Epidermal melanocyte (primary cell): Measurements from ENCODE around the gene KRTAP17-1.

Source experiments
- DNase-seq: peaks from one replicate; pipeline ENCODE4 v3.0.0; 2011; ENCODE audit warnings: low spot score; ENCODE audit not compliant: insufficient read length

KRTAP17-1 gene

DNA sequence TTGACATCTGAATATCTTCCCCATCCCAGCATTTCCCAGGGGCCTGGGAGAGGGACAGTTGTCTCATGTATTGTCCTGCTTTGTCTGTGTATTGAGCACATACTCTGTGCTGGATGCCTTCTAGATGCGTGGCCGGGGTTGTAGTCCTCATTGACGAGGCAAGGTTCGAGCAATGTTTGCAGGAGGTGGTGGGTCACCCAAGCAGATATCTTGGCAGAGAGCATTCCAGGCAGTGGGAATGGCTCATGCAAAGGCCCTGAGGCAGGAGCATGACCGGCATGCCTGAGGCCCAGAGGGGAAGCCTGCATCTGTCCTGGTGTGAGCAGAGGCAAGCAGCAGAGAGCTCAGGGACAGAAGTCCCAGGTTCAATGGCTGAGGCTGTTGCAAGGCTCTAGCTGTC, 17.6 kb upstream of the KRTAP17-1 start:
- no peak for DNase-seq

DNA sequence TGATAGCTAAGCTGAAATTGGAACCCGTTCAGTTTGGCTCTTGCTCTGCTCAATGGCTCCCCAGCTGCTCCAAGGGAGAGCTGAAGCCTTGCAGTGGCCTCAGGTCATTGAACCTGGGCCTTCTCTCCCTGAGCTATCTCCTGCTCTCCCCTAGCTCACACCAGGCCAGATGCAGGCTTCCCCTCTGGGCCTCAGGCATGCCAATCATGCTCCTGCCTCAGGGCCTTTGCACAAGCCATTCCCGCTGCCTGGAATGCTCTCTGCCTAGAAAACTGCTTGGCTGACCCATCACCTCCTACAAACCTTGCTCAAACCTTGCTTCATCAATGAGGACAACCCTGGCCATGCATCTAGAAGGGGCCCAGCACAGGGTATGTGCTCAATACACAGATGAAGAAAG, 16.7 kb upstream of the KRTAP17-1 start:
- DNase-seq = no peak

DNA sequence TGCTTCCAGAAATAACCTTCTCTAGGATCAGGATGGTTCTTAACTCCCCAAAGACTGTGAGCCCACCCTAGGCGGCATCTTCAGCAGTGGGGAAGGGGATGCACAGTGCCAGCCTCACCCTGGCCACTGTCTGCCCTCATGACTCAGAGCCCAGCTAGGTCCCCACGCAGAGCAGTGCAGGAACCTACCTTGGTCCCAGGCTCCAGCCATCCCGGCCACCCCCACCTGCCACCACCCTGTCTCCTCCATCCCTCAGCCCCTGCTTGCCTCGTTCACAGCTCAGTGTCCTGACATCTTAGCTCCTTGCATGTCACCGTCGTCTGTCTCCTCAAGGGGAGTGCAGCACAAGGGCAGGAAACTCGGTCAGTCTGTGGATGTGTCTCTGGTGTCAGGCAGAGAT, 16.1 kb upstream of the KRTAP17-1 start:
- DNase-seq = no peak

DNA sequence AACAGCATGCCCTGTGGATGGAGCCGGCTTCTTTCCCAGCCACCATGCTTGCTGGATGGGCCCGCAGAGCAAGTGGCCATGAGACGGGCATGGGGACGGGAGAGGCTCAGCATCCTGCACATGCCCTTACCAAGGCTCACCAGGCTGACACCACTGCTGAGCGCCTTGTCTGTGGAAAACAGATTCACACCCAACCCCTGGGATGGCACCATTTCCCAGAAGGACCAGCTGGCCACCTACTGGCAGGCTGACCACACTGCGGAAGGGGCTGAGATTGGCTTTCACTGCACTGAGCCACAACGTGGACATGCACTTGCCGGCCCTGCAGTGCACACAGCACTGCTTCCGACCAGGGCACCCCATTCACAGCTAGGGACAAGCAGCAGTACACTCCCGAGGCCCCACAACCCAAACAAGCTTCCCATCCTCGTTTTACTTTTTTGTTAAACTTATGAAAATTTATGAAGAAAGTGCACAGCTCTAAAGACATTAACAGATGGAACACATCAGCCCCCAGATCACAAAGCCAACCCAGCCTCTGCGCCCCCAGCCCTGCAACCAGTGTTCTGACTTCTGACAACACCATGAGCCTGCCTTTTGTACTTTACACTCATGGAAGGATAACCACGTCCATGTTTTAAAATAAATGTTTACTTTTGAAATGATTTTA, 13.9 kb upstream of the KRTAP17-1 start:
- peak; percentile 40 for DNase-seq

DNA sequence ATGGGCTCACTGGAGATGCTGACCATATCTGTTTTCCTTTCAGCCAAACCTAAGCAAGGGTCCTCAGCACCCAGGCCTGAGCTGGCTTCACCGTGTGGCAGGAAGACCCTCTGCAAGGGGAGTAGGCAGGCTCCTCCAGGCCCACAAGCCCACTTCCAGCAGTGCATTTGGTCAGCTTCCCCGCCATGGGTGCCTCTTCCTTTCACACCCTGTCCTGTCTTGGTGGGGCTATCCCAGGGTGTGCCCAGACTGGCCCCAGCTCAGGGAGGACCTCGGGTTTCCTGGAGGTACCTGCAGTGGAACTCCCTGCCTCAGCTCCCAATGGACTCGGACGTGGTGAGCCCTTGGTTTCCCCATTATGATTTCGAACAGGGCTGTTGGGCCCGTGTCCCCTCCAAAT, 12.7 kb upstream of the KRTAP17-1 start:
- no peak for DNase-seq

DNA sequence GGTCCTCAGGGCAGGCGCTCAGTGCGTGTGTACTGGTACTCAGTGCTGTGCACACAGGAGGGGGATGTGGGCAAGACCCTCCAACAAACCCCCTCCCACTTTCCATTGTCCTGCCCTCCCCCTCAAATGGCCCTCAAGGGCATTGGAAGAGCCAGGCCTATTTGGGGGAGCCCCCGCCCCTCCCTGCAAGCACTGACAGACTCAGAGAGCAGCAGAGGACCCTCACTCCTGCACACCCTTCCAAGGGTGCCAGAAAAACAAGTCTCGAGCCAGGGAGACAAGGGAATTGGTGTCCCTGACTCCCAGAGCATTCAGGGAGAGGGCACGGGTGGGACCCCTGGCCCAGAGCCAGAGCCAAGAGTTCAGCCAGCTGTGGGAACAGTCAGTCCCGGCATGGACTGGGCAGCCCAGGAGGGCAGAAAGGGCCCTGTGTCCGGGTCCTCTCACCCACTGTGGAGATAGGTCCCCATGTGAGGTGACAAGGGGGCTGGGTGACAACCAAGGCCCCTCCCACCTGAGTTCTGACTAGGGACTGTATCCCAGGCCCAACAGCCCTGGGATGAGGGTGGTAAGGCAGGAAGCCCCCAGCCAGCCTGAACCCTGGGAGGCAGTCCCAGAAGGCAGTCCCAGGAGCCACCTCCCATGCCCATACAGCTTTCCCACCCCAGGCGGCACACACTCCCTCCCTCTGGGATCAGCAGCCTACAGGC, 12.1 kb upstream of the KRTAP17-1 start:
- no peak for DNase-seq

DNA sequence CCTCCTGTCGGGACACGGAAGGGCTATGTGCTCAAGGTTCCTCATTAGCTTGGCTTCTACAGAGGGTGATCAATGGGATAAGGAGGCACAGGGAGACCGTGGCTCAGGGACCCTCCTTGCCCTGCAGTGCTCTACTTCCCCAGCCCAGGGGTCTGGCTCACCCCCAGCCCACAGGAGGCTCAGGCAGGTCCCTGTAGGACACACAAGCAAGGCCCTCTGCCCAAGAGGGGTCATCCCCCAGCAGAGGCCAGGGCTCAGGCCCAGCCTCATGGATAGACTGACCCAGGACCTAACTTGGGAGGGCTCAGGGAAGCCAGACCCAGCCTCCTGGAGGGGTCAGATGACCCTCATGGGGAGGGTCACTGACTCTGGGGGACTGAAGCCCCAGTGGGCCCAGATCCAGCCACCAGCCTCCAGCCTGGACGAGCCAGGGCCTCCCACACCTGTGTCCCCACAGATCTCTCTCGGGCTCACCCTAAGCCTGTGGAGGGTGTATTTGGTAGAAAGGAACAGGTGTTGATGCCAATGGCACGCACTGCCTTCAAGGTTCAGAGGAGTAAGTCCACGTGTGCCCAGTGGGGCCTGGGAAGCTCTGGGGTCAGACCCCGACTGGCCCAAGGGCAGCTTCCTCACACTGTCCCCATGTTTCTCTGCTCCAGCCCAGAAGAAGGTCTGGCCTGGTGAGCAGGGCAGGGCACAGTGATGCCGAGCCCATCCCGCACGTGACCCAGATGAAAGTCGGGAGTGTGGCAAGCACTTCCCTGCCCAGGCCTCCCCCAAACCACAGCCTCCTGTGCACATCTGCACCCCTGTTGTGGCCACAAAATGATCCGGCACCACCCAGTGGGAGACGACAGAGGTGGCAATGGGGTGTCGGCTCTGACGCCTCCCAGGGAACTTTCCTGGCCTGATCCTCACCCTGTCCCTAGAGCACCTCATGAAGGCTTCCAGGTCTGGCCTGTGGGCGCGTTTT, 10.9 kb upstream of the KRTAP17-1 start:
- no peak for DNase-seq

DNA sequence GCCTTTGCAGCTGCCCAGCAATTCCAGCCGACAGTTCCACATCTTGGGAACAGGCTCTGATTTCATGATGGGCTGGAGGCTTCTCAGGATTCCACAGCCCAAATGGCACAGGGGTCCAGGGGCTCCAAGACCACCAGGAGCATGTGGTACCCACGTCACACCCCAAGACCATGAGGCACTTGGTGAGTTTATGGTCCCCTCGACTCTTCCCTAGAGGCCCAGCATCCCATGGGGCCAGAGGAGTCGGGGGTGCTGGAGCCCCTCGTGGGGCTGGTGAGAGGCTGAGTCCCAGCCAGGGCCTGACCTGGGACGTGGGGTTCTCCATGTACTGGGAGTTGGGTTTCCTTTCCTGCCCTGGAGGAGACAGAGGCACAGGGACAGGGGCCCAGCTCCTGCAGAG, 10.1 kb upstream of the KRTAP17-1 start:
- no peak for DNase-seq

DNA sequence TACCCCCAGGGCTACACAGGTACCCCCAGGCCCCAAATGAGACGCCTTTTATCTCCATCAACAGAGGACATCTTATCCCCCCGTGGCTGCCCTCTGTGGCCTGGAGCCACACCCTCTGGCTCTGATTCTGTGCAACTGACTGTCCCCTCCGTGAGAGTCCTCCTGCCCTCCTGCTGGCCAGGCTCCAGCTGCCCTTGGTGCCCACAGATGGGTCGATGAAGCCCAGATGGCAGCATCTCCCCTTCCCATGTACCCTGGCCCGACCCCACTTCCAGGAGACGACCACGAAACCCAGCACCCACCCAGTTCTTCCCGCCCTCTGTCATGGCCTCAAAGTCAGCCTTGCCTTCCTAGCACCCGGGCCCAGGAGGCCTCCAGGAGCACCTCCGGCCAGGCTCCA, 9.6 kb upstream of the KRTAP17-1 start:
- DNase-seq = no peak

DNA sequence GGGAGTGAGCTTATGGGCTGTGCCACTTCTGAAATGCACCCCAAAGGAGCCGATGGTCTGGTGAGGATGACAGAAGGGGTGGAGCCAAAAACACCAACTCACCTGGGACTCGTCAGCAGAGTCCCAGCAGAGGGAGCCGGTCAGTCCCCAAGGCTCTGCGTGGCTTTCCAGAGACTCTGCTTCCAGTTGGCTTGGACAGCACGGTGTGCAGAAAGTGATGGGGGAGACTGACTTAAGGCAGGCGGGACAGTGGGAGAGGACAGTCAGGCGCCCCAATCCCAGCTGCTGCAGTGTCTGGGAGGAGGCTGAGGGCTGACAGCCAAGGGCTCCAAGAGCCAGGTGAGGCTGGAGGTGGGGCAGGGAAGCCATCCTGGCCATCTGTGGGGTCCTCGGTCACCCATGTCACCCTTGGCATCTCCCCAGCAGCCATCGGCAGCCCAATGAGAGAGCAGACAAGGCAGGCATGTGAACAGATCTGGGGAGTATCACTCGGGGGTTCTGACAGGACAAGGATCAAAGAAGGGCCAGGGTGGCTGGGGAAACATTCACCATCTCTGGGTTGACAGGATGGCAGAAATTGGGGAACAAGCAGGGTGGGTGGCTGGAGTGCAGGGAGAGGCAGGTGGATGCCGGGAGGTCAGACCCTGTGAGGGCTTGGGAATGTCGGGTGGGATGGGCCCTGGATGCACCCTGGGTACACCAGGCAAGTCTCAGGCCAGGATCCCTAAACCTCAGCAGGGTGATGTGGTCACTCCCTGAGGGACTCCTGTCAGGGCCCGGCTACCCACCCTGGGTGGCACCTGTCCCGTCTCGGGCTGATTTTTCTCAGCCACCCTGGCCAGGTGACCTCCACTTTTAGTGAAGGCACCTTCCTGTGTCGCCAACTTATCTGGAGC, 8.9 kb upstream of the KRTAP17-1 start:
- DNase-seq = no peak

DNA sequence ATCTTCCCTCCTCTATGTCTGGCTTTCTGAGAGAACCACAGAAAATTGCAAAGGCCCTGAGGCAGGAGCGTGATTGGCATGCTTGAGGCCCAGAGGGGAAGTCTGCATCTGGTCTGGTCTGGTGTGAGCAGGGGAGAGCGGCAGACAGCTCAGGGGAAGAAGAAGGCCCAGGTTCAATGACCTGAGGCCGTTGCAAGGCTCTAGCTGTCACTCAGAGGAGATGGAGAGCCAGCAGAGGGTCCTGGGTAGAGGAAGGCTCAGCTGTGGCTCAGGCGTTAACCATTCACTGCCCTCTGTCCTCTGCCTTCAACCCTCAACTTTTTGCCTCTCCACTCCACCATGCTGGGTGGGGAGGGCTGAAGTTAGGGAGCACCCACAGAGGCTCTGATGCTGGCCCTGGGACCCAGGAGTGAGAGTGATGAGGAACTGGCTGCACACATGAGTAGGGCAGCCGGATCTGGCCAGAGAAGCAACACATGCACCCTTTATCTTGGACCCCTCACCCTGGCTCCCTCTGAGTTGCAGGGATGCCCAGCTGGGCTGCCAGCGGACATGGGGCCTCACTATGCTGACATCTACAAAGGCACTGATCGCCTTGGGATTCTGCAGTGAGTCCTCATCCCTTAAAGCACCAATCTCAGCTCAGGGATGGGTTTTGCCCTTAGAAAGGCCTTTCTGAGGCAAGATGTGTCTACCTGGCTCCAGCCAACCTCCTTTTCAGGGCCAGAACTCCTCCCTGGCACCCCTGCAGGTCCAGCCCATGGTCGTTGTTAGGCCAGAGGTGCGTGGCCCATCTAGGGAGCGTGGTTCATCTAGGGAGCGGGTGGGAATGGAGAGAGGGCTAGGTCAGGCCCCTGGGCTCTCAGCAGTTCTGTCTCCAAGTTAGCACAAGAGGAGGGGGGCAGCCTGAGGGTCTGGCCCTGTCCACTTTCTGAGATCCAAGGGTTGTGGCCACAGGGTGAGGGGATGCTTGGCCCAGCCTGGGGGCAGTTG, 7.7 kb upstream of the KRTAP17-1 start:
- DNase-seq = no peak

DNA sequence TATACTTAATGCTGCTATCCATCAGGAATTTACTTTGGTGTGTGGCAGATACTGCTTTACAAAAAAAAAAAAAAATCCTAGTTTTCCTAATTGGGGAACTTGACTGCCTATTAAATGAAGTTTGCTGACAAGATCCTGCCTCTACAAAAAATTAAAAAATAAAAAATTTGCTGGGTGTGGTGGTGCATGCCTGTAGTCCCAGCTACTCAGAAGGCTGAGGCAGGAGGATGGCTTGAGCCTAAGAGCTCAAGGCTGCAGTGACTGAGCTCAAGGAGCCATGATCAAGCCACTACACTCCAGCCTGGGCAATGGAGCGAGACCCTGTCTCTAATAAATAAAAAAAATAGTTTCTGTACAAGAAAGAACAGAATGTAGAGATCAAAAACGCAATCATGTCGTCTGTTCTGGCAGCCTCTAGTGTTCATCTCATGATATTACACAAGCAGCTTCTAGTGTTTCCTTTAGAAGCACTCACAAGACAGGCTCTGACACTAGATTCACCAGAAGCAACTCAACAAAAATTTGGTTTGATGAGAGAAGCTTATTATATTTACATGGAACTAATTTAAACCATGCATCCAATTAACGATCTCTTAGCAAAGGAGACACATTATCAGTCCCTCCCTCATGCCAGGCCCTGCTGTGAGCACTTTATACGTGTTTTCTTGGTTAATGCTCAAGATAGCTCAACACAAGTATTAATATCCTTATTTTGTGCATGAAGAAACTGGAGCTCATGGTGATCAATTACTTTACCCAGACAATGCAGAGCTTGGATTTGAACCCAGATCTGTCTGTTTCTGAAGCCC, 6.8 kb upstream of the KRTAP17-1 start:
- DNase-seq = peak; percentile 31

DNA sequence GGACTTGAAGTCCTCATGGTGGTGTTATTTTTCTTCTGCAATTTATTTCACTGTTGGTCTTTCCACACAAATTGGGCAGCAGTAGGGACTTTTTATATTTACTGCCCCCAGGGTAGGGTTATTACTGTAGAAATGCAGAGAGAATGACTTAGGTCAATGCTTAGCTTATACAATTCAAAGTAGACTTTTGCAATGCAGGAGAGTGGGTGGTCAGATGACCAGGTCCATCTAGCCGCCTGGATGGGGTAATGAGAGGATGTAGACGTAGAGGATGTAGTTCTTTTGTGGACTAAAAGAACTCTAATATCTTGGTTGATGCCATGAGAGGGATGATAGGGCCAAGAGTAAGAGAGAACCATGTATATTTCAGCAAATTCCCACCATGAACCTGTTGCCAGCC, 2.7 kb upstream of the KRTAP17-1 start:
- DNase-seq = no peak

DNA sequence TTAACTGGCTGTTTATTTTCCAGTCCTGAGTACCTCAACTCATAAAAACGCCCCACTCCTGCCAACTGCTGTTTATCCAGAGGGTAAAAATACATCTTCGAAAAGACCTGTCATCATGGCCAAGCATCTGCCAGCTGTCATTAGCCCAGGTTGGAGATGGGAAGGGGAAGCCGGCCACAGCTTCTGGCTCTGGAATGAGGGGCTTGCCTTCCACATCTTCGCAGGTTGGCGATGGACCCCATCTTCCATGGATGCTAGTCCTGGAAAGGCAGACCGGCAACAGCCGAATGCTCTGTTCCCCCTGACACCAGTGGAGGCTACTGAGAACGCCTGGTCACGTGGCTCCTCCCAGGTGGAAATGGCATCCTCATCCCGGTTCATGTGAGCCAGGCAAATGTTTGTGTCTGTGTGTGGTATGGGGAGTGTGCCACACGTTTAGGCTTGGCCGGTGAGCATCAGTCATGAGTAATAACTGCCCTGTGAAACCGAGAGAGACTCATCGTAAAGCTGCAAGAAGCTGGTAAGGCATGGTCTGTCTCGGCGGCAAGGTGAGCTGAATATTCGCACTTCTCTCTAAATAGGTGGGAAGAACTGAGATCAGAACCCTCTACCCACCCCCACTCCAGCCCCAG, 420 bp upstream of the KRTAP17-1 start:
- no peak for DNase-seq

DNA sequence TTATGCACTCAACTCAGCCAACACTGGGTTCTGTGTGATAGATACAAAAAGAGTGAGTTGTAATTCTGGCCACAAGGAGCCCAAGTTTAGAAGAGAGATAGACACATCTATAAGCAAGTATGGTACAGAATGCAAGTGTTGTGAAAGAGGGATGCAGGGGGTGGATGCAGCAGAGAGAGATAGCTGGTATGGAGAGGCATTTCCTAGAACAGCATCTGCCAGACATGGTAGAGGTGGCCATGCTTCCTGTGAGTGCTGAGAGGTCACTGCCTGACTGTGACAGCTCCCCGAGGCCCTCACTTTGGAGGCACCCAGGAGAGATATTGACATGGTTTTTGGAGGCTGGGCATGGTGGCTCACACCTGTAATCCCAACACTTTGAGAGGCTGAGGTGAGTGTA, 4.4 kb downstream of the KRTAP17-1 start:
- no peak for DNase-seq

DNA sequence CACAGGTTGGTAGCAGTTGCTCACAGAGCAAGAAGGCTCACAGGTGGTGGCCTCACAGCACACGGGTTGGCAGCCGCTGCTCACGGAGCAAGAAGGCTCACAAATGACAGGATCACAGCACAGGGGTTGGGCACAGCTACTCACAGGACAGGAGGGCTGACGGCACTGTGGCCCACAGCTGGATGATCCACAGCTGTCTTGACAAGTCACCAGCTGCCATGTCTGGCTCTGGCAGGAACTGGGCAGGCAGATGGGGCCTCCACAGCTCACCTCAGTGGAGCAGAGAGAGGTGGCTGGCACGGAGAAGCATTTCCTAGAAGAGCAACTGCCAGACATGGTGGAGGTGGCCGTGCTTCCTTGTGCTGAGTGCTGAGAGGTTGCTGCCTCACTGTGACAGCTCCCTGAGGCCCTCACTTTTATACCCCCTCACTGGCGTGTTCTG, 6.6 kb downstream of the KRTAP17-1 start, which contains the start of gene KRTAP16-1:
KRTAP16-1 (minus strand) TSS at position 392 of the 442 bp plus-strand sequence; CDS start at position 336, 56 bp downstream.
- no peak for DNase-seq

DNA sequence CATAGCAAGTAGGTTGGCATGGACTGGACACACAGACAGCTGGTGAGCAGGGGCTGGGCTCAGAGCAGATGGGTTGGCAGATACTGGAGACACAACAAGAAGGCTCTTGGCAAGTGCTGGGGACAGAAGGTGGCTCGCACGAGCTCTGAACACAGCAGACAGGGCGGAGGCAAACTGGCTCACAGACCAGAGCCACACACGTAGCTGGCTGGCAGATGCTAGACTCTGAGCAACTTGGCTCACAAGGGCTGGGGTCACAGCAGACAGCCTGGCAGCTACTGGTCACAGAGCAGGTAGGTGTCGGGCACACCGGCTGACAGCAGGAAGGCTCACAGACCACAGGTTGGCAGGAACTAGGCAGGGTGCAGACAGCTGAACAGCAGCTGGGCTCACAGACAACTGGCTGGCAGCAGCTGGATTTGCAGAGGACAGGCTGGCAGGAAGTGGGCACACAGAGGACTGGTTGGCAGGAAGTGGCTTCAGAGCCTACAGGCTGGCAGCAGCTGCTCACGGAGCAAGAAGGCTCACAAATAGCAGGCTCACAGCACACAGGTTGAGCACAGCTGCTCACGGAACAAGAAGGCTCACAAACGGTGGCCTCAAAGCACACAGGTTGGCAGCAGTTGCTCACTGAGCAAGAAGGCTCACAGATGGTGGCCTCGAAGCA, 7.1 kb downstream of the KRTAP17-1 start:
- DNase-seq = no peak

DNA sequence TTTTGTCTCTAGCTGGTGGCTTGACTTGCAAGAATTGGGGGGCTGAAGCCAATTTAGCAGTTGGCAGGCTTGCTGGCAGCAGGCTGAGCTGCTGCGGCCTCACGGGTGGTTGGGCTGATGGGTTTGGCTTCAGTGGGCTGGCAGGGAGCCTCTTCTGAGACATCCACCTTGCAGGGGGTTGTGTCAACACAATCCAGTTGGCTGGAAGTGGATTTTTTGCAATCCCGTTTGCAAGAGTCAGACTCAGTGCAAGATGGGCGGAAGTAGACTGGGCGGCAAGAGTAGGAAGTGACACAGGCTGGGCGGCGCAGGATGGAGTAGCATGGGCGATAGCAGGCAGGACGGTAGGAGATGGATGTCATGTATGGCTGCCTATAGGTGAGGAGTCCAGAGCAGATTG, 7.9 kb downstream of the KRTAP17-1 start:
- no peak for DNase-seq
